AG04449 (cell line): Measurements from ENCODE around the gene CECR2.

Experiments used
- CTCF ChIA-PET: fragments of 350-600 bp; formaldehyde crosslinking; extraction: SDS; loops from one replicate; lab custom pipeline; 2021; ENCODE audit warnings: antibody characterized with exemption; lab: Yijun Ruan, JAX
- POLR2A ChIA-PET: fragments of 400-600, 350-600 bp; formaldehyde crosslinking; extraction: SDS; loops from one replicate; lab custom pipeline; 2020; ENCODE audit warnings: antibody characterized with exemption, inconsistent platforms; lab: Yijun Ruan, JAX
- DNase-seq: peaks from one replicate; pipeline ENCODE4 v3.0.0-alpha.2; 2010; ENCODE audit warnings: low read depth, low spot score
- H3K4me3 ChIP-seq: 2 replicates; pipeline ENCODE4 v1.5.1; 2011; ENCODE audit warnings: low read depth, mild to moderate bottlenecking, control low read depth, low read length
- TF ChIP-seq, protein P1 (sequence below): IDR thresholded peaks from one replicate; pipeline ENCODE4 v1.5.1; 2011; ENCODE audit warnings: mild to moderate bottlenecking, moderate library complexity, low read length, control low read depth, inconsistent platforms; ENCODE audit not compliant: insufficient read depth; ENCODE audit errors: missing control alignments

Gene CECR2

GRCh38 chr22:17570851-17571631, 201.8 kb downstream of the CECR2 start:
- TF ChIP-seq, protein P1, sequence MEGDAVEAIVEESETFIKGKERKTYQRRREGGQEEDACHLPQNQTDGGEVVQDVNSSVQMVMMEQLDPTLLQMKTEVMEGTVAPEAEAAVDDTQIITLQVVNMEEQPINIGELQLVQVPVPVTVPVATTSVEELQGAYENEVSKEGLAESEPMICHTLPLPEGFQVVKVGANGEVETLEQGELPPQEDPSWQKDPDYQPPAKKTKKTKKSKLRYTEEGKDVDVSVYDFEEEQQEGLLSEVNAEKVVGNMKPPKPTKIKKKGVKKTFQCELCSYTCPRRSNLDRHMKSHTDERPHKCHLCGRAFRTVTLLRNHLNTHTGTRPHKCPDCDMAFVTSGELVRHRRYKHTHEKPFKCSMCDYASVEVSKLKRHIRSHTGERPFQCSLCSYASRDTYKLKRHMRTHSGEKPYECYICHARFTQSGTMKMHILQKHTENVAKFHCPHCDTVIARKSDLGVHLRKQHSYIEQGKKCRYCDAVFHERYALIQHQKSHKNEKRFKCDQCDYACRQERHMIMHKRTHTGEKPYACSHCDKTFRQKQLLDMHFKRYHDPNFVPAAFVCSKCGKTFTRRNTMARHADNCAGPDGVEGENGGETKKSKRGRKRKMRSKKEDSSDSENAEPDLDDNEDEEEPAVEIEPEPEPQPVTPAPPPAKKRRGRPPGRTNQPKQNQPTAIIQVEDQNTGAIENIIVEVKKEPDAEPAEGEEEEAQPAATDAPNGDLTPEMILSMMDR, result no peak
- peak overlapping the region; percentile 42 for H3K4me3 ChIP-seq
- POLR2A ChIA-PET, result no interaction called here

DNA sequence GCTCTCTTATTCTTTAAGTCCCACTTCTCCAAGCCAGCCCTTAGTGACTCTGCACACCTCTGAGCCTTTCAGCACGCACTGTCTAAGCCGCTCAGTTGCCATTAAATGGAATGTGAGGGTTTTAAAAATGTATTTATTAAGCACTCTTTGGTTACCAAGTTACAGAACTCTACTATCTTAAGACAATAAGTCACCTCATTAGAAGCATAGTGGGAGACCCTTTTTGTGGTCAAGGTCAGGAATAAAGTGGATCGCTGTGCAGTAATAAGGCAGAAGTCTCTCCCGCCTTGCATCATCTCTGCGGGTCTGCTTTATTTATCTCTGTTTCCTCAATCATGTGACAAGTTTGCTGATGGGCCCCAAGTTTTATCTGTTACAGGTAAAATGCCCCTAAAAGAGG, 205.9 kb downstream of the CECR2 start:
- no peak overlapping the region for H3K4me3 ChIP-seq
- ChIA-PET POLR2A (interaction anchor here (0.5 kb wide), 1 partner anchor 13 kb away, joined by 5 read pairs; no protein-coding TSS in a partner anchor), CTCF (no interaction called here)
- no peak for DNase-seq
- TF ChIP-seq, protein P1, result no peak

More at GRCh38 chr22:17570851-17571631, 201.8 kb downstream of the CECR2 start:
- DNase-seq, result no peak
- CTCF ChIA-PET, result interaction anchor here (0.7 to 3.9 kb wide), 5 partner anchors 9 to 399 kb away, joined by 3 to 26 read pairs (median 3); no protein-coding TSS in a partner anchor

- TF ChIP-seq, protein P1, result no peak
- no peak for DNase-seq
- no peak overlapping the region for H3K4me3 ChIP-seq
- CTCF ChIA-PET, result no interaction called here
- POLR2A ChIA-PET, result no interaction called here
Observed at GRCh38 chr22:17575681-17576080, 206.4 kb downstream of the CECR2 start.

DNA sequence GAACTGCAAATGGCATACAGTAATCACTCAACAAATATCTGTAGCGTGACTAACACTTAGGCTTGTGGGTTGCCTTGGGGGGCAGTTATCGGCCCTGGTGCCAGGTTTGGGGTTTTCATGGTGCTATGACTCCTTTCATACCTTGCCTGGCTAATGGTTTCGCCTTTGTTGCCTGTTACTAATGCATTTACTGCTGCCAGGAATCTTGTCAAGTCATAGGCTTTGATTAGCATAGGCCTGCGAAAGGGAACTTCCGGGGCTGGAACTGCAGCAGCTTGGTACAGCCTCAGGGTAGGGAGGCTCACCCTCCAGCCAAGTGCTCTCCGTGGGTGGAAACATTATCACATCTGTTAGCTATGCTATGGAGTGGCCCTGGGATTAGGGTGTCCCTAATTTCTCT, 207.2 kb downstream of the CECR2 start:
- peak; percentile 82 for DNase-seq
- TF ChIP-seq, protein P1, result no peak
- H3K4me3 ChIP-seq, result no peak overlapping the region
- CTCF ChIA-PET, result interaction anchor here (0.8 kb wide), 1 partner anchor 18 kb away, joined by 4 read pairs; no protein-coding TSS in a partner anchor
- POLR2A ChIA-PET, result interaction anchor here (0.7 to 1.0 kb wide), 2 partner anchors 97 to 467 kb away, joined by 3 to 4 read pairs; no protein-coding TSS in a partner anchor

DNA sequence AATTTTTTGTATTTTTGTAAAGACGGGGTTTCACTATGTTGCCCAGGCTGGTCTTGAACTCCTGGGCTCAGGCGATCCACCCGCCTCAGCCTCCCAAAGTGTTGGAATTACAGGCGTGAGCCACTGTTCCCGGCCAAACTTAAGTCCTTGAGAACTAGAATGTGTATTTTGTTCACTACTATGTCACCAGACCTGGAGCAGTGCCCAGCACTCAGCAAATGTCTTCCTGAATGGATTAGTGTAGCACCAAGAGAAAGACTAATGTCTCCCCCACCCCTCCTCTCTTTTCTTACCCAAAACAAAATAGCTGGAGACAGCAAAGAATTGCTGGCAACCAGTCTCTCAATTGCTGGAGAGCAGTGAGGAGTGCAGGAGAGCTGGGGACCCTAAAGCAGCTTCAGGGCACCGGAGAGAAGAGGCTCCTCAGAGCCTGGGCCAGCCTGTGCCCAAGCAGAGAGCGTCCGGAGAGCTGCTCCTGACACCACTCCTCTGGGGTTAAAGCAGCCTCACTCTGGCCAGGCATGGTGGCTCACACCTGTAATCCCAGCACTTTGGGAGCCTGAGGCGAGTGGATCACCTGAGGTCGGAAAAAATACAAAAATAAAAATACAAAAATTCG, 209.0 kb downstream of the CECR2 start:
- no peak for DNase-seq
- TF ChIP-seq, protein P1, result no peak
- no peak overlapping the region for H3K4me3 ChIP-seq
- ChIA-PET CTCF (no interaction called here), POLR2A (interaction anchor here (0.6 kb wide), 1 partner anchor 492 kb away, joined by 3 read pairs; no protein-coding TSS in a partner anchor)

- ChIA-PET POLR2A (no interaction called here), CTCF (no interaction called here)
- DNase-seq, result no peak
- TF ChIP-seq, protein P1, result no peak
- H3K4me3 ChIP-seq, result no peak overlapping the region
Observed at GRCh38 chr22:17579535-17579981, 210.3 kb downstream of the CECR2 start.
